Measurements from ENCODE around the gene LAMP5. TPM values are rescaled to one million over a fixed set of nuclear protein-coding genes. Genes with fewer than 3 reads are reported as not detected.

The LAMP5 gene
- total and polyA plus RNA-seq, 12 donors = 0.35 to 6.6 (median 1.4) TPM

- H3K27me3 ChIP-seq = no peaks in the 10 kb centered on the region
- no peak for DNase-seq
- H3K27ac ChIP-seq = no peak overlapping the region
- no peak overlapping the region for H3K4me3 ChIP-seq
- no peaks in the 10 kb centered on the region for H3K36me3 ChIP-seq (replicated peaks in 1 of 2)
- TF ChIP-seq POLR2A (IDR thresholded peaks at IDR 0.05) (no peak), CTCF (IDR thresholded peaks at IDR 0.05) (no peak)
- 61 to 70% (median 67%) methylated on average over 13 of the region's 13 CpGs for WGBS, 4 donors
- no peaks in the 10 kb centered on the region for H3K9me3 ChIP-seq (replicated peaks in 1 of 3)
- H3K4me1 ChIP-seq (replicated peaks in 1 of 2) = no peaks in the 10 kb centered on the region
- intact Hi-C loops (cut with DNase I) = no loop called here
These were observed 59.2 kb downstream of the LAMP5 start for GRCh38 chr20:9573335-9574151.

GRCh38 chr20:9574181-9574580 lies 59.8 kb downstream of the LAMP5 start:
- no peak for DNase-seq
- WGBS, 4 donors = 81 to 89% (median 84%) methylated on average over 7 of the region's 7 CpGs
- H3K36me3 ChIP-seq (replicated peaks in 1 of 2) = no peaks in the 10 kb centered on the region

GRCh38 chr20:9574776-9575175 lies 60.4 kb downstream of the LAMP5 start:
- no peak for TF ChIP-seq CTCF (IDR thresholded peaks at IDR 0.05)
- no peak for TF ChIP-seq POLR2A (IDR thresholded peaks at IDR 0.05)
- Histone ChIP-seq H3K4me1 (replicated peaks in 1 of 2) (no peaks in the 10 kb centered on the region), H3K27me3 (no peaks in the 10 kb centered on the region), H3K36me3 (replicated peaks in 1 of 2) (no peaks in the 10 kb centered on the region), H3K4me3 (no peak overlapping the region), H3K27ac (no peak overlapping the region), H3K9me3 (replicated peaks in 1 of 3) (no peaks in the 10 kb centered on the region)
- intact Hi-C loops (cut with DNase I) = no loop called here
- DNase-seq = no peak
- WGBS, 4 donors = 84 to 92% (median 87%) methylated on average over 3 of the region's 3 CpGs

More at GRCh38 chr20:9574181-9574580, 59.8 kb downstream of the LAMP5 start:
- Histone ChIP-seq H3K9me3 (replicated peaks in 1 of 3) (no peaks in the 10 kb centered on the region), H3K27me3 (no peaks in the 10 kb centered on the region), H3K4me1 (replicated peaks in 1 of 2) (no peaks in the 10 kb centered on the region), H3K27ac (no peak overlapping the region), H3K4me3 (no peak overlapping the region)
- intact Hi-C loops (cut with DNase I) = no loop called here
- no peak for TF ChIP-seq CTCF (IDR thresholded peaks at IDR 0.05)
- TF ChIP-seq POLR2A (IDR thresholded peaks at IDR 0.05) = no peak

- Histone ChIP-seq H3K4me3 (no peak overlapping the region), H3K27ac (no peak overlapping the region), H3K36me3 (replicated peaks in 1 of 2) (no peaks in the 10 kb centered on the region), H3K9me3 (replicated peaks in 1 of 3) (no peaks in the 10 kb centered on the region), H3K27me3 (no peaks in the 10 kb centered on the region), H3K4me1 (replicated peaks in 1 of 2) (no peaks in the 10 kb centered on the region)
- DNase-seq = no peak
- TF ChIP-seq CTCF (IDR thresholded peaks at IDR 0.05) (no peak), POLR2A (IDR thresholded peaks at IDR 0.05) (no peak)
- WGBS, 4 donors = 89 to 95% (median 91%) methylated on average over 1 of the region's 1 CpG
- intact Hi-C loops (cut with DNase I) = no loop called here
These were observed 61.4 kb downstream of the LAMP5 start for GRCh38 chr20:9575836-9576235.
